Parathyroid adenoma (tissue), 2 donors: ENCODE data around the gene PRH2.

Source experiments
- H2AFZ ChIP-seq: fragments of 300-600 bp; sonication (generic); one replicate; pipeline ENCODE4 v1.7.0; 2017; ENCODE audit warnings: antibody characterized with exemption, mild to moderate bottlenecking
- H3K27ac ChIP-seq: fragments of 300-600 bp; sonication (generic); one replicate; pipeline ENCODE4 v1.7.0; 2017
- H3K27me3 ChIP-seq: fragments of 300-600 bp; sonication (generic); one replicate; pipeline ENCODE4 v1.7.0; 2017; ENCODE audit warnings: low read length; ENCODE audit not compliant: control insufficient read depth, insufficient read depth
- H3K36me3 ChIP-seq: fragments of 300-600 bp; sonication (generic); one replicate; pipeline ENCODE4 v1.7.0; 2017; ENCODE audit warnings: low read length; ENCODE audit not compliant: control insufficient read depth, insufficient read depth
- H3K4me1 ChIP-seq: fragments of 300-600 bp; sonication (generic); one replicate; pipeline ENCODE4 v1.7.0; 2017; ENCODE audit warnings: control low read depth
- H3K4me2 ChIP-seq: fragments of 300-600 bp; sonication (generic); one replicate; pipeline ENCODE4 v1.7.0; 2017; ENCODE audit warnings: low read length
- H3K4me3 ChIP-seq: fragments of 300-600 bp; sonication (generic); one replicate; pipeline ENCODE4 v1.7.0; 2017; ENCODE audit warnings: low read depth, low read length
- H3K79me2 ChIP-seq: fragments of 300-600 bp; sonication (generic); one replicate; pipeline ENCODE4 v1.7.0; 2017; ENCODE audit warnings: control low read depth
- H3K9ac ChIP-seq: fragments of 300-600 bp; sonication (generic); one replicate; pipeline ENCODE4 v1.7.0; 2017; ENCODE audit warnings: mild to moderate bottlenecking
- H3K9me3 ChIP-seq: fragments of 300-600 bp; sonication (generic); one replicate; pipeline ENCODE4 v1.7.0; 2017; ENCODE audit warnings: low read length; ENCODE audit not compliant: control insufficient read depth
- TF ChIP-seq, protein P1 (sequence below): fragments of 300-600 bp; sonication (generic); IDR thresholded peaks from one replicate; pipeline ENCODE4 v1.7.0; 2017; ENCODE audit warnings: antibody characterized with exemption, mild to moderate bottlenecking
- donor health status: primary hyperparathyroidism.

PRH2 gene

GRCh38 chr12:10956085-10956484, 27.0 kb downstream of the PRH2 start:
- no peaks in the 10 kb centered on the region for H3K9me3 ChIP-seq
- H3K4me1 ChIP-seq = no peaks in the 10 kb centered on the region
- no peak overlapping the region for H3K27ac ChIP-seq
- H3K9ac ChIP-seq = no peak overlapping the region
- no peak overlapping the region for H3K4me2 ChIP-seq
- TF ChIP-seq, protein P1, sequence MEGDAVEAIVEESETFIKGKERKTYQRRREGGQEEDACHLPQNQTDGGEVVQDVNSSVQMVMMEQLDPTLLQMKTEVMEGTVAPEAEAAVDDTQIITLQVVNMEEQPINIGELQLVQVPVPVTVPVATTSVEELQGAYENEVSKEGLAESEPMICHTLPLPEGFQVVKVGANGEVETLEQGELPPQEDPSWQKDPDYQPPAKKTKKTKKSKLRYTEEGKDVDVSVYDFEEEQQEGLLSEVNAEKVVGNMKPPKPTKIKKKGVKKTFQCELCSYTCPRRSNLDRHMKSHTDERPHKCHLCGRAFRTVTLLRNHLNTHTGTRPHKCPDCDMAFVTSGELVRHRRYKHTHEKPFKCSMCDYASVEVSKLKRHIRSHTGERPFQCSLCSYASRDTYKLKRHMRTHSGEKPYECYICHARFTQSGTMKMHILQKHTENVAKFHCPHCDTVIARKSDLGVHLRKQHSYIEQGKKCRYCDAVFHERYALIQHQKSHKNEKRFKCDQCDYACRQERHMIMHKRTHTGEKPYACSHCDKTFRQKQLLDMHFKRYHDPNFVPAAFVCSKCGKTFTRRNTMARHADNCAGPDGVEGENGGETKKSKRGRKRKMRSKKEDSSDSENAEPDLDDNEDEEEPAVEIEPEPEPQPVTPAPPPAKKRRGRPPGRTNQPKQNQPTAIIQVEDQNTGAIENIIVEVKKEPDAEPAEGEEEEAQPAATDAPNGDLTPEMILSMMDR = no peak
- H3K79me2 ChIP-seq = peaks cover 14% of the 10 kb centered on the region
- no peaks in the 10 kb centered on the region for H3K36me3 ChIP-seq
- H3K27me3 ChIP-seq = no peaks in the 10 kb centered on the region
- no peak overlapping the region for H2AFZ ChIP-seq
- H3K4me3 ChIP-seq = no peak overlapping the region

DNA sequence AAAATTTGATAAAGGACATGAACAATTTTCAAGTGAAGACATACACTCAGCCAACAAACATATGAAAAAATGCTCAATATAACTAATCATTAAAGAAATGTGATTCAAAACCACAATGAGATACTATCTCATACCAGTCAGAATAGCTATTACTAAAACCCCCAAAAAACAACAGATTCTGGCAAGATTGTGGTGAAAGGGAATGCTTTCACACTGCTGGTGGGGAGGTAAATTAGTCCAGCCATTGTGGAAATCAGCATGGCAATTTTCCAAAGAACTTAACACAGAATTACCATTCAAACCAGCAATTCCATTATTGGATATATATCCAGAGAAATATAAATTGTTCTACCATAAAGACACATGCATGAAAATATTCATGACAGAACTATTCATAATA, 28.7 kb downstream of the PRH2 start:
- no peaks in the 10 kb centered on the region for H3K4me1 ChIP-seq
- no peaks in the 10 kb centered on the region for H3K27me3 ChIP-seq
- H3K79me2 ChIP-seq = peaks cover 14% of the 10 kb centered on the region
- H3K9ac ChIP-seq = no peak overlapping the region
- no peak overlapping the region for H3K4me2 ChIP-seq
- H3K36me3 ChIP-seq = no peaks in the 10 kb centered on the region
- H3K9me3 ChIP-seq = no peaks in the 10 kb centered on the region
- TF ChIP-seq, protein P1 = no peak
- no peak overlapping the region for H3K27ac ChIP-seq
- no peak overlapping the region for H3K4me3 ChIP-seq
- H2AFZ ChIP-seq = no peak overlapping the region

DNA sequence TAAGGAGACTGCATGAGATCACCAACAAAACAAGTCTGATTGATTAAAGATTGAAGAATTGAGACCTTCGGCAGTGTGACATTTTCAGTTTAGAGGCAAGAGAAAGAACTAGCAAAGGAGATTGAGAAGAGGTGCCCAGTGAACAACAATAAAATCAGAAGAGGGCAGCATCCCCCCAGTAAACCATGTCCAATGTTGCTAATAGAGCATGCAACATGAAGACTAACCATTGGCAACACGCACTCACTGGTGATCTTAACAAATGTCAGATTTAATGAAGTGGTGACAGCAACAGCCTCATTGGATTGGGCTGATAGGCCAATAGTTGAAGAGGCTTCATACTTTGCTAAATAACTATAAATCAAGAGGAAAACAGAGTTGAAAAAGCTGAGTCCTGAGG, 30.8 kb downstream of the PRH2 start:
- peaks cover 10% of the 10 kb centered on the region for H3K79me2 ChIP-seq
- no peaks in the 10 kb centered on the region for H3K4me1 ChIP-seq
- no peak overlapping the region for H3K27ac ChIP-seq
- H3K4me2 ChIP-seq = no peak overlapping the region
- H2AFZ ChIP-seq = no peak overlapping the region
- H3K4me3 ChIP-seq = no peak overlapping the region
- TF ChIP-seq, protein P1 = no peak
- H3K27me3 ChIP-seq = no peaks in the 10 kb centered on the region
- H3K36me3 ChIP-seq = no peaks in the 10 kb centered on the region
- H3K9me3 ChIP-seq = no peaks in the 10 kb centered on the region
- H3K9ac ChIP-seq = no peak overlapping the region

DNA sequence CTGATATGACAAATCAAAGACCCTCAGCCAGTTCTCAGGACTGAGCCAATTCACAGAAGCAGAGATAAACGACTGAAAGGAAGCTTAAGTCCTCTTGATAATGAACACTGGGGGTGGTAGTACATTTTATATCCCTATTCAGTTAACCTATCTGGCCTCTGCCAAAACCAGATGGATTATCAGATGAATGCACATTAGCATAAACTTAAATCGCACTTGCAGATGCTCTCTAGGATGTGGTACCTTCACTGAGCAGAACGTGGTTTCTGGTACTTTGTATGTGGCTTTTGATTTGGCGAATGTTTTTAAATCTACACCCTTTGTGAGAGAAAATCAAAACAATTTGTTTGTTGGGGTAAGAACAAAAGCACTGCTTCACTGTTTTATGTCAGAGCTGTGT, 31.2 kb downstream of the PRH2 start:
- Histone ChIP-seq H3K9ac (no peak overlapping the region), H3K27me3 (no peaks in the 10 kb centered on the region), H3K4me2 (no peak overlapping the region), H3K9me3 (no peaks in the 10 kb centered on the region), H3K79me2 (peaks cover 10% of the 10 kb centered on the region), H3K4me3 (no peak overlapping the region), H2AFZ (no peak overlapping the region), H3K27ac (no peak overlapping the region), H3K4me1 (no peaks in the 10 kb centered on the region), H3K36me3 (no peaks in the 10 kb centered on the region)
- TF ChIP-seq, protein P1 = no peak

DNA sequence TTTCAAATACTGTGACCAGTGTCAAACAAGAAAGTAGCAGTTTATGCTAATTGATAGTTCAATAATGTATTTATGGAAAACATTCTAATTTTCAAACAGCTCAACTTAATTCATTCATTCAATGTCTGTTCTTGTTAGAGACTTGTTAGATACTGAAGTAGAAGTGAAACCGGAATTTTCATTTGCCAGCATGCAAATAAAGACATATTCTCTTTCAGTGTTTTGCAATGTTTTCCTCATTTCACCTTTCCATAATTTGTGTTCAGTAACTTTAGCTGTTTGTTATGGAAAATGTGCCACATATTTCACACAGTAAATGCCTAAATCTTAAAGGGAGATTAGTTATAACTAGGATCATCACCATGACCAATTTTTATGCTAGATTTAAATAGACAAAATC, 36.4 kb downstream of the PRH2 start:
- Histone ChIP-seq H3K9me3 (no peaks in the 10 kb centered on the region), H3K4me2 (no peak overlapping the region), H2AFZ (no peak overlapping the region), H3K79me2 (peaks cover 2% of the 10 kb centered on the region), H3K27me3 (no peaks in the 10 kb centered on the region), H3K4me1 (no peaks in the 10 kb centered on the region), H3K4me3 (no peak overlapping the region), H3K27ac (no peak overlapping the region), H3K9ac (no peak overlapping the region), H3K36me3 (no peaks in the 10 kb centered on the region)
- TF ChIP-seq, protein P1 = no peak
